Mucosa of descending colon (tissue), 3 donors: ENCODE data around the gene TNIK. TPM values are rescaled to one million over a fixed set of nuclear protein-coding genes. Genes with fewer than 3 reads are reported as not detected.

Source experiments
- ATAC-seq: fragments of 200-7000 bp; cut with Tn5 transposase; one replicate; pipeline ENCODE4 v1.9.1; 2020; ENCODE audit warnings: mild to moderate bottlenecking, moderate library complexity
- DNase-seq, 3 donors: peaks; one replicate each; pipeline ENCODE4 v3.0.0-alpha.2; 2020
- H3K36me3 ChIP-seq: fragments of 200-600 bp; one replicate; pipeline ENCODE4 v1.8.0; 2021; ENCODE audit warnings: low read depth, mild to moderate bottlenecking
- H3K4me1 ChIP-seq: fragments of 200-600 bp; one replicate; pipeline ENCODE4 v1.8.0; 2021; ENCODE audit warnings: low read depth, mild to moderate bottlenecking
- H3K4me3 ChIP-seq: fragments of 200-600 bp; one replicate; pipeline ENCODE4 v1.8.0; 2021; ENCODE audit warnings: mild to moderate bottlenecking
- H3K9me3 ChIP-seq: fragments of 200-600 bp; one replicate; pipeline ENCODE4 v1.8.0; 2021; ENCODE audit warnings: mild to moderate bottlenecking
- CTCF ChIP-seq: fragments of 200-600 bp; IDR thresholded peaks from one replicate; pipeline ENCODE4 v1.8.0; 2022; ENCODE audit warnings: antibody characterized with exemption, mild to moderate bottlenecking
- intact Hi-C, 2 donors: fragments of 100-400 bp; cut with DNase I in 1 of 2; cut with micrococcal nuclease in 1 of 2; formaldehyde crosslinking; loops; one replicate each; pipeline versions ENCODE4 v1.11.0 to v1.11.1; 2022; cut with DNase I, micrococcal nuclease
- total RNA-seq, 3 donors: library from RNA; stranded (reverse); fragmentation: NEBNext Ultra II Directional in 2 of 3; extraction: Animal tissue kit (Norgen Biotek cat#: 25700) in 2 of 3; gene quantifications; one replicate each; pipeline versions ENCODE4 v1.2.1 to v1.2.4, GENCODE V29; 2021 to 2023
- donor health status: DM: no; HTN: no; CAD: no; lungs with moderate emphysema.
- donor health status: DM: no; HTN: no; CAD: no.
- donor health status: DM: no; HTN: yes; CAD: no.

Gene TNIK
- total RNA-seq, 3 donors from 2014 or later: 27.2 to 33.0 (median 28.0) TPM

GRCh38 chr3:171068658-171069057 is 391.5 kb downstream of the TNIK start:
- DNase-seq (no peak), ATAC-seq (no peak)
- no peaks in the 10 kb centered on the region for H3K4me1 ChIP-seq
- H3K9me3 ChIP-seq: no peaks in the 10 kb centered on the region
- H3K4me3 ChIP-seq: no peak overlapping the region
- no peaks in the 10 kb centered on the region for H3K36me3 ChIP-seq
- TF ChIP-seq CTCF: no peak
- intact Hi-C loops: no loop called here

- ATAC-seq: no peak
- intact Hi-C loops: no loop called here
- Histone ChIP-seq H3K4me1 (no peaks in the 10 kb centered on the region), H3K9me3 (no peaks in the 10 kb centered on the region), H3K36me3 (no peaks in the 10 kb centered on the region), H3K4me3 (no peak overlapping the region)
- no peak for TF ChIP-seq CTCF
- no peak for DNase-seq
These were observed 394.0 kb downstream of the TNIK start for GRCh38 chr3:171066206-171066605.

- H3K9me3 ChIP-seq: no peaks in the 10 kb centered on the region
- H3K4me1 ChIP-seq: no peaks in the 10 kb centered on the region
- TF ChIP-seq CTCF: no peak
- intact Hi-C loops: no loop called here
- no peaks in the 10 kb centered on the region for H3K36me3 ChIP-seq
- ATAC-seq (no peak), DNase-seq (no peak)
- no peak overlapping the region for H3K4me3 ChIP-seq
These were observed 394.5 kb downstream of the TNIK start for GRCh38 chr3:171065732-171066131.

- DNase-seq (no peak), ATAC-seq (no peak)
- no peak overlapping the region for H3K4me3 ChIP-seq
- no peaks in the 10 kb centered on the region for H3K36me3 ChIP-seq
- H3K9me3 ChIP-seq: no peaks in the 10 kb centered on the region
- no peaks in the 10 kb centered on the region for H3K4me1 ChIP-seq
- no peak for TF ChIP-seq CTCF
- intact Hi-C loops: no loop called here
These were observed 395.7 kb downstream of the TNIK start for GRCh38 chr3:171064461-171064860.

- DNase-seq (no peak), ATAC-seq (no peak)
- Histone ChIP-seq H3K4me1 (no peaks in the 10 kb centered on the region), H3K9me3 (no peaks in the 10 kb centered on the region), H3K36me3 (no peaks in the 10 kb centered on the region), H3K4me3 (no peak overlapping the region)
- intact Hi-C loops: no loop called here
- no peak for TF ChIP-seq CTCF
These were observed 398.5 kb downstream of the TNIK start for GRCh38 chr3:171061749-171062148.

- no peaks in the 10 kb centered on the region for H3K36me3 ChIP-seq
- H3K4me1 ChIP-seq: no peaks in the 10 kb centered on the region
- DNase-seq (no peak), ATAC-seq (no peak)
- intact Hi-C loops: no loop called here
- TF ChIP-seq CTCF: no peak
- H3K4me3 ChIP-seq: no peak overlapping the region
- no peaks in the 10 kb centered on the region for H3K9me3 ChIP-seq
These were observed 400.2 kb downstream of the TNIK start for GRCh38 chr3:171059978-171060377.
